Parathyroid adenoma (tissue), 2 donors: ENCODE measurements around the gene NPM1.
A peak's percentile ranks its signal among the peaks of the same experiment; 100 is the strongest.

Experiments used
- H2AFZ ChIP-seq: fragments of 300-600 bp; sonication (generic); one replicate; pipeline ENCODE4 v1.7.0; 2017; ENCODE audit warnings: antibody characterized with exemption, mild to moderate bottlenecking
- H3K27ac ChIP-seq: fragments of 300-600 bp; sonication (generic); one replicate; pipeline ENCODE4 v1.7.0; 2017
- H3K27me3 ChIP-seq: fragments of 300-600 bp; sonication (generic); one replicate; pipeline ENCODE4 v1.7.0; 2017; ENCODE audit warnings: low read length; ENCODE audit not compliant: control insufficient read depth, insufficient read depth
- H3K36me3 ChIP-seq: fragments of 300-600 bp; sonication (generic); one replicate; pipeline ENCODE4 v1.7.0; 2017; ENCODE audit warnings: low read length; ENCODE audit not compliant: control insufficient read depth, insufficient read depth
- H3K4me1 ChIP-seq: fragments of 300-600 bp; sonication (generic); one replicate; pipeline ENCODE4 v1.7.0; 2017; ENCODE audit warnings: control low read depth
- H3K4me2 ChIP-seq: fragments of 300-600 bp; sonication (generic); one replicate; pipeline ENCODE4 v1.7.0; 2017; ENCODE audit warnings: low read length
- H3K4me3 ChIP-seq: fragments of 300-600 bp; sonication (generic); one replicate; pipeline ENCODE4 v1.7.0; 2017; ENCODE audit warnings: low read depth, low read length
- H3K79me2 ChIP-seq: fragments of 300-600 bp; sonication (generic); one replicate; pipeline ENCODE4 v1.7.0; 2017; ENCODE audit warnings: control low read depth
- H3K9ac ChIP-seq: fragments of 300-600 bp; sonication (generic); one replicate; pipeline ENCODE4 v1.7.0; 2017; ENCODE audit warnings: mild to moderate bottlenecking
- H3K9me3 ChIP-seq: fragments of 300-600 bp; sonication (generic); one replicate; pipeline ENCODE4 v1.7.0; 2017; ENCODE audit warnings: low read length; ENCODE audit not compliant: control insufficient read depth
- CTCF ChIP-seq: fragments of 300-600 bp; sonication (generic); IDR thresholded peaks from one replicate; pipeline ENCODE4 v1.7.0; 2017; ENCODE audit warnings: antibody characterized with exemption, mild to moderate bottlenecking
- donor health status: primary hyperparathyroidism.

Gene NPM1

DNA sequence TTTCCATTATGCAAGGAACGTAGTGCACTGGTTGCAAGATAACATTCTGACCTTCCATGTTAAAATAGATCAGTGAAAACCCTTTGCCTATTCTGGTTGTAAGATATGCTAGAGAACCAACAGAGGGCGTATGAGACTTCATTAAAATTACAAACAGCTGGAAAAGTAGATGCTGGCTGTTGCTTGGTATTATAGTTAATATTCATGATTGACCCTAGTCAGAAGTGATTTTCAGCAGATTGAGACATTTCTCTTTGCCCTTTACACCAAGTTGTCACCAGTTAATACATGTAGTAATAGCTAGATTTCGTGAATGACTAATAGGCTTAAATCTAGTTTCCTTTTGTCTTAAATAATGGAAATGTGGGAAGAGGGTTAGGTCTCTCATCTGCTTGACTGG is 18.0 kb downstream of the NPM1 start:
- Histone ChIP-seq H3K27ac (no peak overlapping the region), H3K9me3 (no peaks in the 10 kb centered on the region), H3K36me3 (no peaks in the 10 kb centered on the region), H3K9ac (no peak overlapping the region), H3K4me1 (peaks cover 4% of the 10 kb centered on the region), H2AFZ (no peak overlapping the region), H3K4me3 (no peak overlapping the region), H3K27me3 (no peaks in the 10 kb centered on the region), H3K79me2 (peaks cover 7% of the 10 kb centered on the region), H3K4me2 (no peak overlapping the region)
- TF ChIP-seq CTCF = peak; percentile 9

DNA sequence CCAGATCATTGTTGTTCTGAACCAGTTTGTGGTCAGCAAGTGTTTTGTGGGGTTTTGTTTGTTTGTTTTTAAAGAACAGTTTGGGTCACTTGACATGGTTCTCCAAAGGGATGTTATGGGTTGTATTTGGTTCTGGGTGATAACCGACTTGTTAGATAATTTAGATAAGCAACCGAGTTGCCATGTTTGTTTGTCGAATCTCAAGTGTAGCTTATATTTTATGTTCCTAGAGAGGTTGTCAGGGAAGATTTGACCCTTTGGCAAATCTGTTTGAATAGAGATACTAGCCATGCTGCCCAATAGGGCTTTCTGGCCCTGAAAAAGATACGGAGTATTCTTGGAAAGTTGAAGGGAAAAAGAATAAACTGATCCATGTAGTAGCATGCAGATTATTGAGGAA is 19.6 kb downstream of the NPM1 start:
- Histone ChIP-seq H3K27me3 (no peaks in the 10 kb centered on the region), H3K27ac (no peak overlapping the region), H3K9me3 (no peaks in the 10 kb centered on the region), H3K36me3 (no peaks in the 10 kb centered on the region), H2AFZ (no peak overlapping the region), H3K4me2 (no peak overlapping the region), H3K9ac (no peak overlapping the region), H3K4me3 (no peak overlapping the region), H3K4me1 (peaks cover 4% of the 10 kb centered on the region), H3K79me2 (peaks cover 4% of the 10 kb centered on the region)
- TF ChIP-seq CTCF = no peak

GRCh38 chr5:171409164-171410136 is 21.8 kb downstream of the NPM1 start:
- Histone ChIP-seq H3K4me3 (no peak overlapping the region), H3K27ac (no peak overlapping the region), H3K9ac (no peak overlapping the region), H3K9me3 (no peaks in the 10 kb centered on the region), H3K4me2 (no peak overlapping the region), H2AFZ (no peak overlapping the region), H3K36me3 (no peaks in the 10 kb centered on the region), H3K4me1 (peaks cover 4% of the 10 kb centered on the region), H3K79me2 (peaks cover 4% of the 10 kb centered on the region), H3K27me3 (no peaks in the 10 kb centered on the region)
- TF ChIP-seq CTCF = no peak

GRCh38 chr5:171410181-171410580 is 22.5 kb downstream of the NPM1 start:
- H3K4me2 ChIP-seq = no peak overlapping the region
- H3K9ac ChIP-seq = no peak overlapping the region
- H3K36me3 ChIP-seq = no peaks in the 10 kb centered on the region
- no peak overlapping the region for H2AFZ ChIP-seq
- no peaks in the 10 kb centered on the region for H3K79me2 ChIP-seq
- H3K9me3 ChIP-seq = no peaks in the 10 kb centered on the region
- H3K27ac ChIP-seq = no peak overlapping the region
- H3K4me3 ChIP-seq = no peak overlapping the region
- TF ChIP-seq CTCF = no peak
- H3K27me3 ChIP-seq = no peaks in the 10 kb centered on the region
- H3K4me1 ChIP-seq = peaks cover 4% of the 10 kb centered on the region

DNA sequence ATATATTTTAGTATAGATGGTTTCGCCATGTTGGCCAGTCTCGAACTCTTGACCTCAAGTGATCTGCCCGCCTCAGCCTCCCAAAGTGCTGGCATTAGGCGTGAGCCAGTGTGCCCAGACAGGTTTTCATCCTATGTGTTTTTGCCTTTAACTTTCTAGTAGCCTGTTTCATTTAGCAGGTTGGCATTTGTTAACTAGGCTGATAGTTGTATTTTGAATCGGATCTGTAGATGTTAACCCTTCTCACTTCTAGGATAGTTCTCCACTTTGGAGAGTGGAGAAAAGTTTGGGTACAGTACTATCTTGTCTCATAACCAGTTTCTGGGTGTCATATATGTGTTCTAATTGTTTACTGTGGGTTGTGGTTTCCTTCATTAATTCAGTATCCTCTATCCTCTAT is 24.5 kb downstream of the NPM1 start:
- H3K27me3 ChIP-seq = no peaks in the 10 kb centered on the region
- H3K9ac ChIP-seq = no peak overlapping the region
- no peak for TF ChIP-seq CTCF
- H3K36me3 ChIP-seq = no peaks in the 10 kb centered on the region
- no peaks in the 10 kb centered on the region for H3K9me3 ChIP-seq
- peaks cover 2% of the 10 kb centered on the region for H3K4me1 ChIP-seq
- H3K27ac ChIP-seq = no peak overlapping the region
- no peaks in the 10 kb centered on the region for H3K79me2 ChIP-seq
- H3K4me3 ChIP-seq = no peak overlapping the region
- H2AFZ ChIP-seq = no peak overlapping the region
- no peak overlapping the region for H3K4me2 ChIP-seq
